CD4-positive, CD25-positive, alpha-beta regulatory T cell (primary cell): ENCODE results near the gene KNDC1. TPM values are rescaled to one million over a fixed set of nuclear protein-coding genes. Genes with fewer than 3 reads are reported as not detected.

Source experiments
- ATAC-seq, 2 donors: fragments of 150-1000 bp; cut with Tn5 transposase; one replicate each; pipeline ENCODE4 v1.10.0; 2021; ENCODE audit warnings: low read depth in 2 of 2, moderate number of reproducible peaks in 2 of 2, moderate library complexity in 1 of 2
- DNase-seq, 3 donors: peaks; one replicate each; pipeline versions ENCODE4 v3.0.0 to v3.0.0-alpha.2; 2012 to 2022; ENCODE audit warnings: mixed read lengths in 1 of 3
- H3K27ac ChIP-seq: one replicate; pipeline ENCODE4 v1.7.0; 2013; ENCODE audit warnings: mild to moderate bottlenecking, low read length; ENCODE audit not compliant: insufficient read depth, poor library complexity, severe bottlenecking
- H3K27me3 ChIP-seq: one replicate; pipeline ENCODE4 v1.7.0; 2013; ENCODE audit warnings: low read length; ENCODE audit not compliant: control insufficient read depth, insufficient read depth
- H3K36me3 ChIP-seq: one replicate; pipeline ENCODE4 v1.7.0; 2013; ENCODE audit warnings: mild to moderate bottlenecking, low read length, moderate library complexity; ENCODE audit not compliant: control insufficient read depth, insufficient read depth
- H3K4me1 ChIP-seq: 2 replicates; pipeline ENCODE4 v1.7.0; 2013; ENCODE audit warnings: mild to moderate bottlenecking, low read length; ENCODE audit not compliant: insufficient read depth, control insufficient read depth, poor library complexity, severe bottlenecking
- H3K4me3 ChIP-seq: one replicate; pipeline ENCODE4 v1.7.0; 2013; ENCODE audit warnings: low read depth, mild to moderate bottlenecking, low read length, moderate library complexity
- H3K9me3 ChIP-seq, 2 experiments: 1 replicate in 1 of 2; 2 replicates in 1 of 2; pipeline ENCODE4 v1.7.0; 2013; ENCODE audit warnings: low read length in 2 of 2, mild to moderate bottlenecking in 1 of 2, moderate library complexity in 1 of 2; ENCODE audit not compliant: control insufficient read depth in 2 of 2
- H3K27ac Mint-ChIP-seq, 3 donors: one replicate each; pipeline ENCODE4 v1.8.0; 2020 to 2022; ENCODE audit warnings: mild to moderate bottlenecking in 3 of 3, mixed read lengths in 3 of 3, moderate library complexity in 2 of 3
- H3K27me3 Mint-ChIP-seq: one replicate; pipeline ENCODE4 v1.8.0; 2022; ENCODE audit warnings: mild to moderate bottlenecking, mixed read lengths
- H3K36me3 Mint-ChIP-seq: one replicate; pipeline ENCODE4 v1.8.0; 2020; ENCODE audit warnings: mixed read lengths
- H3K4me1 Mint-ChIP-seq, 4 donors: one replicate each; pipeline ENCODE4 v1.8.0; 2020 to 2022; ENCODE audit warnings: mixed read lengths in 4 of 4, mild to moderate bottlenecking in 1 of 4
- H3K4me3 Mint-ChIP-seq, 4 donors: one replicate each; pipeline ENCODE4 v1.8.0; 2020 to 2022; ENCODE audit warnings: mild to moderate bottlenecking in 4 of 4, mixed read lengths in 4 of 4, moderate library complexity in 3 of 4
- H3K9me3 Mint-ChIP-seq, 7 donors: one replicate each; pipeline ENCODE4 v1.8.0; 2020 to 2022; ENCODE audit warnings: mixed read lengths in 7 of 7, mild to moderate bottlenecking in 3 of 7, moderate library complexity in 2 of 7
- polyA plus RNA-seq, 4 donors: library from polyadenylated mRNA; unstranded; fragments of 300-500 nt; fragmentation: Illumina TruSeq; gene quantifications; one replicate each; pipeline ENCODE4 v1.2.3, GENCODE V29; 2021
- total RNA-seq: library from RNA; stranded (reverse); gene quantifications from one replicate; pipeline ENCODE4 v1.2.3, GENCODE V29; 2022

KNDC1 gene
- total and polyA plus RNA-seq, 5 donors from 2014 or later = 1.1 TPM; not detected in 4

DNA sequence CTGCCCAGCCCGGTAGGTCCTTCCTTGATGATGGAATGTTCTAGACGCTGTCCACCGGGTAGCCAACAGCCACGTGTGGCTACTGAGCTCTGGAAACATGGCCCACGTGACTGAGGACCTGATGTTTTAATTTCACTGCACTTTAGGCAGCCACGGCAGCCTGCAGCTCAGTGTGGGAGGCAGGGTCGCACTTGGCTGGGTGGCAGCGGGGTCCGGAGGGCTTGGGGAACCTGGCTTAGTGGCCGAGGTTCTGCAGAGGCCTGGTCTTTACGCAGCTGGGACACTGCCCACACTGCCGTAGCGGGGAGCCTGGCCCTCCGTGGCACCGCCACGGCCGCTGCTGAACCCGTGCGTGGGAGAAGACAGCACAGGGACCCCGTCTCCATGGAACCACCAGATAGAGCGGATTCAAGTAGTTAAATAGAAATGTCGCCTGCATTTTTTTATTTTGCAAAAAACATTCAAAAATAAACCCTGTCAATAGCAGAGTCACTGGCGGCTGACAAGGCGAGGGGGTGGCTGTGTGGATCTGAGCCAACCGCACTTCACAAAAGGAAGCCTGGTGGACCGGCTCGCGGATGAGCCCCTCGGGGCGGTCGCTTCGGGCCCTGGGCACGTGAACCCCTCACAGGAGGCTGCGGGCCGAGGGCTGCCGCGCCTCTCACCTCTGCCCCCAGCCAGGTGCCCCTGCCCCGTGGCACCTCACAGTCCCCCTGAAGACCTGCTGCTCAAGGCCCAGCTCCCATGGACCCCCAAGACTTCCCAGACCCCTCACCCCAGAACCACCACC, 44.4 kb downstream of the KNDC1 start:
- H3K36me3 Mint-ChIP-seq = no peaks in the 10 kb centered on the region
- no peak overlapping the region for H3K4me3 Mint-ChIP-seq
- no peaks in the 10 kb centered on the region for H3K27me3 ChIP-seq
- H3K27me3 Mint-ChIP-seq = no peaks in the 10 kb centered on the region
- no peak overlapping the region for H3K27ac ChIP-seq
- no peaks in the 10 kb centered on the region for H3K9me3 Mint-ChIP-seq
- no peak overlapping the region for H3K27ac Mint-ChIP-seq
- H3K9me3 ChIP-seq = no peaks in the 10 kb centered on the region
- H3K4me3 ChIP-seq = no peak overlapping the region
- DNase-seq (no peak), ATAC-seq (no peak)
- no peaks in the 10 kb centered on the region for H3K4me1 Mint-ChIP-seq
- H3K36me3 ChIP-seq = no peaks in the 10 kb centered on the region
- H3K4me1 ChIP-seq = no peaks in the 10 kb centered on the region

DNA sequence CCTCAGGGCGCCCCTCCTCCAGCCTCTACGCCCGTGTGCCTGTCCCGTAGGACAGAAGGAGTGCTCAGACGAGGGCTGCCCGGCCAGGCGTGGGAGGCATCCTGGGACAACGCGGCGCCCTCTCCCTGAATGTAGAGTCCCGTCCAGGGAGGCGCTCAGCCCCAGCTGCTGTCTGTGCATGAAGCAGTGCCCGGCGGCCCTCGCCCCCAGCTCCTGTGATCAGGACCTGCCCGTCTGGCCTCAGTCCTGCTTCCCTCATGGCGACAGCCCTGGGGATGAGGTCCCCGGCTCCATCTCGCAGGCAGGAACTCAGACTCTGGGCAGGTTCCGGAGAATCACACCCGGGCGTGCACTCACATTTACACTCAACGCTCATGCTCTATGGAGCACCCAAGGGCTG, 45.1 kb downstream of the KNDC1 start:
- no peaks in the 10 kb centered on the region for H3K4me1 ChIP-seq
- no peak overlapping the region for H3K4me3 Mint-ChIP-seq
- H3K27ac Mint-ChIP-seq = no peak overlapping the region
- DNase-seq (no peak), ATAC-seq (no peak)
- H3K9me3 Mint-ChIP-seq = no peaks in the 10 kb centered on the region
- no peaks in the 10 kb centered on the region for H3K27me3 Mint-ChIP-seq
- H3K36me3 ChIP-seq = no peaks in the 10 kb centered on the region
- H3K27ac ChIP-seq = no peak overlapping the region
- no peaks in the 10 kb centered on the region for H3K4me1 Mint-ChIP-seq
- H3K4me3 ChIP-seq = no peak overlapping the region
- no peaks in the 10 kb centered on the region for H3K27me3 ChIP-seq
- H3K9me3 ChIP-seq = no peaks in the 10 kb centered on the region
- H3K36me3 Mint-ChIP-seq = no peaks in the 10 kb centered on the region

DNA sequence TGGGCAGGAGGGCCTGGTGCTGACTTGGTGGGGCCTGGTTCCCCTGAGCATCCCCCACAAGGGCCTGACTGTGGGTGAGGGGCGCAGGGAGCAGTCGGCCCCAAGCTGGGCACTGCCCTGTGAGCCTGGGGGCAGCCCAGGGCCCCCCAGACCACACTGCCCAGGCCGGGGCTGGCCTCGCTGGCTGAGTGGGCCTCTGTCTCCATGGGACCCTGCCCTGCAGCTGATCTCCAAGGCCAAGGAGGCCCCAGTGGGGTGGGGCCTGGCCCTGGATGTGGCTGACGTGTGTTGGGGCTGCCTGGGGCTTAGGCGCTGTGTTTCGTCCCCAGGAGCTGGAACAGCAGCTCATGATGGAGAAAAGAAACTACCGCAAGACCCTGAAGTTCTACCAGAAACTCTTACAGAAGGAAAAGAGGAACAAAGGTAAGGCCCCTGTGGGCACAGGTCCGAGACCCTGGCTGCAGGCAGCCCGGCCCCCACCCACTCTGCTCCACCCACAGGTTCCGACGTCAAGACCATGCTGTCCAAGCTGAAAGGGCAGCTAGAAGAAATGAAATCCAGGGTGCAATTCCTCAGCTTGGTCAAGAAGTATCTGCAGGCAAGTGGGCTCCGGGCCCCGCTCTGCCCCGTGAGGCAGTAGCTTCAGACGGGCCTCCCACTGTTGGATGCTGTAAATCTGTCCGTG, 46.5 kb downstream of the KNDC1 start:
- H3K4me1 Mint-ChIP-seq = no peaks in the 10 kb centered on the region
- no peaks in the 10 kb centered on the region for H3K27me3 ChIP-seq

DNA sequence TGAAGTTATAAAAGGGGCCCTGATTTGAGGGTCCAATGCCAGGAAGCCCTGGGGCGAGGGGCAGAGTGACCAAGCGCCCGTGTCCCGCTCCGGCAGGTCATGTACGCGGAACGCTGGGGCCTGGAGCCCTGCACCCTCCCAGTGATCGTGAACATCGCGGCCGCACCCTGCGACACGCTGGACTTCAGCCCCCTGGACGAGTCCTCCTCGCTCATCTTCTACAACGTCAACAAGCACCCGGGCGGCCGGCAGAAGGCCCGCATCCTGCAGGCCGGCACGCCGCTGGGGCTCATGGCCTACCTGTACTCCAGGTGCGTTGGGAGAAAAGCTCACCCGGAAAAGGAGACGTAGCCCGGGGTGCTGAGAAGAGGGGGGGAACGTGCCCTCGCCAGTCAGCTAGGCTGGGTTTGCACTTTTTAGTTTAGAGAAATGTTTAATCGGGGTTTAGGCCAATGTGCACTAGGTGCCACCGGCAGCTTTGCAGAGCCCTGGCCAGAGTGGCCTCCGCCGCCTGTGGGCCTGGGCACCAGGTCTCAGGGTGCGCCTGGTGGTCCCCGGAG, 47.1 kb downstream of the KNDC1 start:
- no peaks in the 10 kb centered on the region for H3K9me3 ChIP-seq
- Mint-ChIP-seq H3K4me1 (no peaks in the 10 kb centered on the region), H3K27me3 (no peaks in the 10 kb centered on the region), H3K27ac (no peak overlapping the region), H3K9me3 (no peaks in the 10 kb centered on the region), H3K36me3 (no peaks in the 10 kb centered on the region), H3K4me3 (no peak overlapping the region)
- H3K36me3 ChIP-seq = no peaks in the 10 kb centered on the region
- H3K27ac ChIP-seq = no peak overlapping the region
- H3K4me3 ChIP-seq = no peak overlapping the region
- no peaks in the 10 kb centered on the region for H3K27me3 ChIP-seq
- DNase-seq (no peak), ATAC-seq (no peak)
- H3K4me1 ChIP-seq = no peaks in the 10 kb centered on the region

More for the DNA sequence above, 46.5 kb downstream of the KNDC1 start:
- Histone ChIP-seq H3K27ac (no peak overlapping the region), H3K9me3 (no peaks in the 10 kb centered on the region), H3K4me1 (no peaks in the 10 kb centered on the region), H3K36me3 (no peaks in the 10 kb centered on the region), H3K4me3 (no peak overlapping the region)
- Mint-ChIP-seq H3K4me3 (no peak overlapping the region), H3K9me3 (no peaks in the 10 kb centered on the region), H3K27ac (no peak overlapping the region), H3K36me3 (no peaks in the 10 kb centered on the region), H3K27me3 (no peaks in the 10 kb centered on the region)
- no peak for ATAC-seq
- DNase-seq = no peak

DNA sequence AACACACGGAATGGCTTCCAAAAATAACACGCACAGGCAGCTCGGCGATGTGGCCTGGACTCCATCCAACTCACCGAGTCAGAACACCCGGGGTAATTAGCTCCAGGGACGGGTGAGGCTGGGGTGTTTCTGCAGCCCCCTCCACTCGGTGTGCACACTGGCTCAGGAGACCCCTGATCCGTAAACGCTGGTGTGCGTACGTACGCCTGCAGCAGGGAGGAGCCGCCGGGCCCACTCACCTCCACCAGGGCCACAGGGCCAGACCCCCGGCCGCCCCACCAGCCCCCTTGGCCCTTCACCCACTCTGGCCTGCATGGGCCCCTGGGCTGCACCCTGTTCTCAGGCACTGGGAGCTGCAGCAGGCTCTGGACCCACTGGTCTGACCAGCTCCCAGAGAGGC, 47.6 kb downstream of the KNDC1 start:
- no peak overlapping the region for H3K27ac ChIP-seq
- H3K36me3 Mint-ChIP-seq = no peaks in the 10 kb centered on the region
- no peaks in the 10 kb centered on the region for H3K9me3 Mint-ChIP-seq
- no peaks in the 10 kb centered on the region for H3K36me3 ChIP-seq
- no peak overlapping the region for H3K4me3 Mint-ChIP-seq
- no peaks in the 10 kb centered on the region for H3K27me3 ChIP-seq
- no peak for DNase-seq
- no peaks in the 10 kb centered on the region for H3K4me1 Mint-ChIP-seq
- H3K27me3 Mint-ChIP-seq = no peaks in the 10 kb centered on the region
- no peaks in the 10 kb centered on the region for H3K4me1 ChIP-seq
- no peak overlapping the region for H3K4me3 ChIP-seq
- H3K9me3 ChIP-seq = no peaks in the 10 kb centered on the region
- ATAC-seq = no peak
- no peak overlapping the region for H3K27ac Mint-ChIP-seq

DNA sequence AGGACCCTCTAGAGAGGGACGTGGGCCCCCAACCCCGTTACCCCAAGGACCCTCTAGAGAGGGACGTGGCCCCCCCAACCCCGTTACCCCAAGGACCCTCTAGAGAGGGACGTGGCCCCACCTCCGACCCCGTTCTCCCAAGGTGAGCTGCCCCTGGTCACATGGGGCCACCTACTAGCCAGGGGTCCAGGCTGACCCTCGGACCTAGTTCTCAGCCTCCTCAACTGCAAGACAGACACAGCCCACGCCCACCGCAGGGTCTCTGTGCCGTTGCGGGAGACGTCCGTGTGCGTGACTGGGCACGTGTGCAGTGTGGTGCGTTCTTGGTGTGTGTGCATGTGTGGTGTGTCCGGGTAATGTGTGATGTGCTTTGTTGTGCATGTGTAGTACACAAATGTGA, 48.4 kb downstream of the KNDC1 start:
- no peak for DNase-seq
- H3K36me3 Mint-ChIP-seq = no peaks in the 10 kb centered on the region

DNA sequence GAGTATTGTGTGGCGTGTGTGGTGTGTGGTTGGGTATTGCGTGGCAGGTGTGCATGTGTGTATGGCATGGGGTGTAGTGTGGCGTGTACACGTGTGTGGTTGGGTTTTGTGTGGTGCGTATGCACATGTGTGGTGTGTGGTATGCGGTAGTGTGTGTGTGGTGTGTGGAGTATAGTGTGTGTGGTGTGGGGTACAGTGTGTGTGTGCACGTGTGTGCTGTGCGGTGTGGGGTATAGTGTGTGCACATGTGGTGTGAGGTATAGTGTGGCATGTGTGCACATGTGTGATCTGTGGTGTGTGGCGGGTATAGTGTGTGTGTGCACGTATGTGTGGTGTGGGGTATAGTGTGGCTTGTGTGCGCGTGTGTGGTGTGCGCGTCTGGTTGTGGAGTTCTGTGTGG, 49.1 kb downstream of the KNDC1 start:
- no peaks in the 10 kb centered on the region for H3K27me3 Mint-ChIP-seq
- no peak overlapping the region for H3K4me3 Mint-ChIP-seq
- no peak overlapping the region for H3K4me3 ChIP-seq
- no peaks in the 10 kb centered on the region for H3K36me3 Mint-ChIP-seq
- no peaks in the 10 kb centered on the region for H3K4me1 Mint-ChIP-seq
- DNase-seq = no peak
- H3K27me3 ChIP-seq = no peaks in the 10 kb centered on the region
- no peak overlapping the region for H3K27ac ChIP-seq
- H3K9me3 ChIP-seq = no peaks in the 10 kb centered on the region
- ATAC-seq = no peak
- H3K27ac Mint-ChIP-seq = no peak overlapping the region
- H3K4me1 ChIP-seq = no peaks in the 10 kb centered on the region
- no peaks in the 10 kb centered on the region for H3K9me3 Mint-ChIP-seq
- H3K36me3 ChIP-seq = no peaks in the 10 kb centered on the region

More for the DNA sequence above, 48.4 kb downstream of the KNDC1 start:
- Histone ChIP-seq H3K36me3 (no peaks in the 10 kb centered on the region), H3K27me3 (no peaks in the 10 kb centered on the region), H3K9me3 (no peaks in the 10 kb centered on the region), H3K27ac (no peak overlapping the region), H3K4me1 (no peaks in the 10 kb centered on the region), H3K4me3 (no peak overlapping the region)
- no peak for ATAC-seq
- no peaks in the 10 kb centered on the region for H3K4me1 Mint-ChIP-seq
- no peak overlapping the region for H3K27ac Mint-ChIP-seq
- H3K27me3 Mint-ChIP-seq = no peaks in the 10 kb centered on the region
- H3K9me3 Mint-ChIP-seq = no peaks in the 10 kb centered on the region
- H3K4me3 Mint-ChIP-seq = no peak overlapping the region
